K562 (cell line): Measurements from ENCODE around the gene PRKG1. TPM values are rescaled to one million over a fixed set of nuclear protein-coding genes. Genes with fewer than 3 reads are reported as not detected.

Experiments used
- ARNT ChIP-seq, 2 experiments: fragments of 450-650 bp; IDR thresholded peaks; 2 replicates each; pipeline ENCODE4 v1.6.1; 2016; ENCODE audit warnings: mild to moderate bottlenecking in 1 of 2
- ATF7 ChIP-seq: fragments of 450-650 bp; IDR thresholded peaks from 2 replicates; pipeline ENCODE4 v1.7.1; 2014; ENCODE audit warnings: mild to moderate bottlenecking, moderate library complexity
- CHCHD3 ChIP-seq: fragments of 250-450 bp; sonication (Bioruptor Pico); IDR thresholded peaks from 2 replicates; pipeline ENCODE4 v2.1.2; 2022; ENCODE audit warnings: mild to moderate bottlenecking
- E2F8 ChIP-seq: fragments of 450-650 bp; IDR thresholded peaks from 2 replicates; pipeline ENCODE4 v1.7.1; 2018; ENCODE audit warnings: mild to moderate bottlenecking, low read depth; ENCODE audit not compliant: partially characterized antibody
- ETV6 ChIP-seq, 3 experiments: fragments of 150-350 bp in 1 of 3; sonication (generic) in 1 of 3; formaldehyde crosslinking in 1 of 3; IDR thresholded peaks; 2 replicates each; pipeline versions ENCODE4 v1.6.1 to v1.8.0; 2014 to 2022; ENCODE audit warnings: borderline replicate concordance in 2 of 3, low read depth in 2 of 3, antibody characterized with exemption in 1 of 3, low read length in 1 of 3, mild to moderate bottlenecking in 1 of 3, missing genetic modification reagents in 1 of 3
- HINFP ChIP-seq: fragments of 450-650 bp; conservative IDR thresholded peaks from 2 replicates; pipeline ENCODE4 v1.6.1; 2016; ENCODE audit warnings: missing genetic modification characterization, low read depth, mild to moderate bottlenecking, control low read depth, missing compliant biosample characterization
- MBD2 ChIP-seq: sonication (generic); IDR thresholded peaks from 2 replicates; pipeline ENCODE4 v1.6.1; 2016; ENCODE audit warnings: low read depth, borderline replicate concordance
- U2AF1 ChIP-seq: fragments of 200-400 bp; formaldehyde crosslinking; optimal IDR thresholded peaks from 2 replicates; pipeline ENCODE3; 2017; ENCODE audit warnings: mild to moderate bottlenecking, low read depth, low read length, moderate library complexity
- ZBTB17 ChIP-seq: fragments of 450-650 bp; formaldehyde crosslinking; IDR thresholded peaks from 2 replicates; pipeline ENCODE4 v1.4.0; 2020; ENCODE audit warnings: mild to moderate bottlenecking
- ZNF79 ChIP-seq: fragments of 250-450 bp; sonication (Bioruptor Pico); IDR thresholded peaks from 2 replicates; pipeline ENCODE4 v1.4.0; 2020; ENCODE audit warnings: low read depth, mild to moderate bottlenecking, moderate library complexity
- polyA plus RNA-seq, 8 experiments: library from polyadenylated mRNA; depleted of rRNA in 4 of 8; stranded (reverse) in 5 of 8; unstranded in 3 of 8; fragments of >200 nt; fragmentation: Nextera tagmentation in 2 of 8; fragmentation: Illumina TruSeq in 1 of 8; extraction: Ambion mirVana in 2 of 8; extraction: Trizol in 1 of 8; gene quantifications; 2 replicates each; pipeline versions ENCODE4 v1.2.1 to v1.2.3, GENCODE V29; 2011 to 2014; ENCODE audit warnings: inconsistent platforms in 1 of 8, missing spikeins in 1 of 8
- total RNA-seq, 7 experiments: library from RNA; depleted of rRNA in 6 of 7; stranded (reverse); fragments of >200 nt in 6 of 7; fragmentation: Illumina TruSeq in 2 of 7; extraction: Trizol in 2 of 7; gene quantifications; 2 replicates each; pipeline versions ENCODE4 v1.2.1 to v1.2.3, GENCODE V29; 2011 to 2021; ENCODE audit warnings: low replicate concordance in 1 of 7

PRKG1 gene
- total and polyA plus RNA-seq, 9 of the 15 experiments (the other 6 are each of a cell fraction or from before 2014, with no cell fraction given), result 0.22 TPM; not detected in 8

DNA sequence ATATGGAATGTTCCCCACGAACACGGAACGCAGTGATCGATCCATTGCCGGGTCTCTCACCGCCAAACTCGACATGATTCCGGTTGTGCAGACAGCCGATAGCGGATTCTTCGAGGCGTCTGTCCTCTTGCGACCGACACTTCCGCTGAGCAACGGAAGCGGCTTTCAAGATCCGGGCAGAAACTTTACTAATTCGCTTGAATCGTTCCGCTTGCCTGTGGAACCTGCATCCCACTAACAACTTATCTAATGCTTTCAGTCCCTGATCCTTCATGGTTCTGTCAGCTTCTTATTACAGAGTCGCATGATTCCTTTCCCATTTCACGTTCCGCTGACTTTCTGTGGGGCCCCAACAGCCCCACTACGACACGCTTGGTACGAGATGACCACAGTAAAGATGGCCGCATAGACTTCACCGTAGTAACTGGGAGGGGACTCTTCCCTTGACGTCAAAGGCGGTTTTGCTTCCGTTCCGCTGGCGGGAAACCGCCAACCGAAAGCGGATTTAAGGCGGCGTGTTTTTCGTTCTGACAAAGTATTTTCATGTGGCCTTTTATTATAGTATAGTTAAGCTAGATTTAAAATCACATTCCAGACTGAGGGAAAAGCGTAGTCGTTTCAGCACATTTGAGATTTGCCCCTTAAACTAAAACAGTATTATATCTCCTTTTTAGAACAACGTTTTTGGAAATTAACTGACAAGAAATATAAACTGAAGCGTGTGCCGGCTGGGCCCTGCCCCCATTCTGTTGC is 625.4 kb downstream of the PRKG1 start, which contains the start of gene CSTF2T (continued):
- TF ChIP-seq U2AF1 (no peak), ETV6 (IDR thresholded peaks at IDR 0.05; ENCODE audit: borderline replicate concordance in 1 of 2, low read depth in 2 of 2, low read length in 1 of 2) (no peak), ETV6 (CRISPR knock-in tag; IDR thresholded peaks at IDR 0.05; ENCODE audit: borderline replicate concordance) (peak; percentile 49; the same call in 1 of the 2 replicates), ATF7 (peak; percentile 93), E2F8 (peak; percentile 99), ZNF79 (CRISPR knock-in tag) (0 out of 2 replicates have a peak, but pooled peaks have one; percentile 66), ZBTB17 (CRISPR knock-in tag) (peak; percentile 72; the same call in 1 of the 2 replicates), MBD2 (peak; percentile 73), CHCHD3 (CRISPR knock-in tag) (no peak), ARNT (IDR thresholded peaks at IDR 0.05) (peak; percentile 84 to 94; a peak in 3 of 4 replicates), HINFP (tag) (no peak)
